Middle frontal gyrus (tissue), 1 donor: ENCODE results near the gene CAMK1D.
"Not testable (repeated sequence)": the region's sequence is repeated elsewhere in the genome, so short reads cannot be mapped to it uniquely, and the experiment has no call there.

ENCODE experiments used
- DNase-seq: peaks from one replicate; pipeline ENCODE4 v3.0.0-alpha.2; 2015; ENCODE audit warnings: low spot score; ENCODE audit errors: extremely low spot score

The CAMK1D gene

DNA sequence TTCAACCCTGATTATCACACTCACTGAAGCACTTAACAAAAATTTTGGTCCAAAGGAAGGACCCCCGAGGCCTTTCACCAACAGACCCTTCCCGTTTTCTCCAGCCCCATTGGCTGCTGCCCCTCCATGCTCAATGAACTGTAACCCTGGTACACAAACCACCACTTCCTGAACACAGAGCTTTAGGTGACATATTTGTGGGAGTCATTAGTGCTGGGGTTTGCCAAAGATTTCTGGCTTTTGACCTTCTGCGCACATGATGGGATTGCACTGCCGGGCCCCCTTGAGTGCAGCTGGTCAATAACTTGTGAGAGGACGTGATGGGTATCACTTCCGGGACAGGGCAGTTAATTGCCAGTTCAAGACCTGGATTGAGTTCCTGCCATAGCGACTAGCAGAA, 9.0 kb upstream of the CAMK1D start:
- no peak for DNase-seq

DNA sequence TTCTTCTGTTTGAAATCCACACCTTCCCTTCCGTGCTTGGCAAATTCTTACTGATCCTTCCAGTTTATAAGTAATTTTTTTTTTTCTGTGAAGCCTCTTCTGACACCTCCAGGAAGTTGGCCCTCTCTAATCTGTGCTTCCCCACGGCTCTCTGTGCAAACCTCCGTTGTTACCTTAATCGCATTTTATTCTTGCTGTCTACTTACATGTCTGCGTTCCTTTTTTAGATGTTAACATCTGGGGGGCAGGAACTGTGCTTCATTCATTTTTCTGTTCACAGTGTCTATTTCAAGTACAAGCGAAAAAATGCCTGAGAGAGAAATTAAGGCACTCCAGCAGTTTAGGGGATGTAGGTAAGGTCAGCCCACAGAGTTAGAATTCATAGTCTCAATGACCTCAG, 8.4 kb upstream of the CAMK1D start:
- DNase-seq, result no peak

DNA sequence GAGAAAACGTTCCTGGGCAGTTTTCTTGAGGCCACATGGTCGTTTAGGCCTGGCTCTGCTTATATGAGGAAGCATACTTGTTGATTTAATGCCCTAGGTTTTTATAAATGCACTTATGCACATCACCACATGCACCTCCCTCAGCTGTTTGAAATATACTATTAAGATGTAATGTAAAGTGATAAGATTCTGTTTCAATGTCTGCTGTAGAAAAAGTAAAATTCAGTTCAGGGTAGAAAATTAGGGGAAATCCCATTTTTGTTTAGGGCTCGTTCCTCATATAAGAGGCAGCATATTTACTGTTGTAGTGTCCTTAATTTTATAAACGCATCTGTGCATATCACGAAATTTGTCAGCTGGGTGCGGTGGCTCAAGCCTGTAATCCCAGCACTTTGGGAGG, 7.8 kb upstream of the CAMK1D start:
- no peak for DNase-seq

DNA sequence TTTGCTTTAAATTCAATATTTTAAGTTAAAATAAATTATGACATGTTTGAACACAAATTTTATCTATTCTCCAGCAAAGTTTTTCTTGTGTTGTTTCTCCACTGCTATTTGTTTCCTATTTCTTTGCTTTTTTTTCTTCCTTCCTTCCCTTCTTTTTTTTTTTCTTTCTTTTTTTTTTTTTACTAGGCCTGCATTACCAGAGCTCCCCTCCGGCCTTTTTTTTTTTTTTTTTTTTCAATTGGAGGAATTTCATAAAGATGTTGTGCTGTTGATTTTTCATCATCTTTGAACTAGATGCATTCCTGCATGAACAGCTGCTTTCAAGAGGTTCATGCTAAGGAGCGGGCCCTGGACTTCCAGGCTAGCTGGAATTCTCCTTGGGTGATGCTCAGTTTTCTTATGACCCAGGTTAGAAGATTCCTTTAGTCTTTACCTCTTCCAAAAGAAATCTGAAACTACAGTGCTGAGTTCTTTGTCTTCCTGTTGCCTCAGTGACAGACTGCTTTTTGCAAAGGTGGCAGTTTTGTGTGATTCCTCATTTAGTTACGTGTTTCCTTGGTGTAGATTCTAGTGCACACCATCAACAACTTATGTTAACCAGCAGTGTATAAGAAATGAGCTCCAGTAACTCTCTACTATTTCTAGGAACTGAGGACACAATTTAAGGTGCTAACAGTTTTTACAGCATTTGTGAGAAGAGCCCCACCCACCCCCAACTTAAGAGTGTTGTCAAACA, 4.8 kb upstream of the CAMK1D start:
- no peak for DNase-seq

DNA sequence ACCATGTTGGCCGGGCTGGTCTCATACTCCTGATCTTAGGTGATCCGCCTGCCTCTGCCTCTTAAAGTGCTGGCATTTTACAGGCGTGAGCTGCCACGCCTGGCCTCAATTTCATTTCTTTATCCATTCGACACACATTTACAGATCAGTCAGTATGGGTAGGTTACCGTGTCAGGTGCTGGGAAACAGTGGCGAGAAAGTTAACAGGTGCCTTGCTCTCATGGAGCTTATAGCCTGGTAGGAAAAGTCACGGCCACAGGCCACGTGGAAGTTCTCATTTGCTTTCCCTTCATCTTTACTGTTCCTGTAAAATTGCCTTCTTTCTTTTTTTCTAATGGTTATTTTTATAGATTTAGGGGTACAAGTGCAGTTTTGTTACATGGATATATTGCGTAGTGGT, 2.6 kb upstream of the CAMK1D start:
- DNase-seq, result no peak

DNA sequence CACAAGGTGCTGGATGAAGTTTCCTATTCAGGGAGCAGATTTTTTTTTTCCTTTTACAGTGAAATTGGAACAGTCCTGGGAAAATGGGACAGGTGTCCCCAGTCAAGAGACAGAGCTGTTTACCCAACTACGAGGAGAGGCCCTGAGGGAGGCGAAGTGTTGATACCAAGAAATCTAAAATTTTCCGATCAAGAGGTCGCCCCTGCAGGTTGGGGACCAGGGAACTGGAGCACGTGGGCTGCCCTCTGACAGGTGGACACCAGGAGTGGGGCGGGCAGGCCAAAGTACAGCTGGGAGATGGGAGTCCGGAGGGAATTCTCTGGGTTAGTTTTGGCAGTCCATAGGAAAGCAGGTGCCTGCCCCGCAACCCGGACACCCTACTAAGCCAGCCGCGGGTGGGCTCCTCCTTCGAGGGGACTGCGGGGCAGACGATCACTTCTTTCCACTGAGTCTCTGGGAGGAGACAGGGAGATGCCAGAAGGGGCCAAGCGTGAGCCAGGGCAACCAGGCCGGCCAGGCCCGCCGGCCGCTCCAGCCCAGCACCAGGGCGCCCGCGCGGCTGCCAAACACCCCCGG, 965 bp upstream of the CAMK1D start:
- DNase-seq, result peak; percentile 17

DNA sequence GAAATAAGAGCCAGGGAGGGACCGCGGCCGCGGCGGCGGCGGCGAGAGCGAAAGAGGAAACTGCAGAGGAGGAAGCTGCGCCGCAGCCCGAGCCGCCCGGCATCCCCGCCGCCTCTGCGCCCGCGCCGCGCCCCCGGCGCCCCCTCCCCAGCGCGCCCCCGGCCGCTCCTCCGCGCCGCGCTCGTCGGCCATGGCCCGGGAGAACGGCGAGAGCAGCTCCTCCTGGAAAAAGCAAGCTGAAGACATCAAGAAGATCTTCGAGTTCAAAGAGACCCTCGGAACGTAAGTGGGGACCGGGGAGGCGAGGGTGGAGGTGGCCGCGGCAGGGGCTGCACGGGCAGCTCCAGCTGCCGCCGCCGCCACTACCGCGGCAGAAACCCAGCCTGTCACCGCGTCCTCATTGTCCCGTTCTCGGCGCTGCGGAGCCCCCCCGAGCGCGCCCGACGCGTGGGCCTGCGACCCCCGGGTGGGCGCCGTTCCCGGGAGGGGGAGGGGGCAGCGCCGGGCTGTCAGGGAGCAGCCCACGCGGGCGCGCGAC, 351 bp downstream of the CAMK1D start:
- no peak for DNase-seq

DNA sequence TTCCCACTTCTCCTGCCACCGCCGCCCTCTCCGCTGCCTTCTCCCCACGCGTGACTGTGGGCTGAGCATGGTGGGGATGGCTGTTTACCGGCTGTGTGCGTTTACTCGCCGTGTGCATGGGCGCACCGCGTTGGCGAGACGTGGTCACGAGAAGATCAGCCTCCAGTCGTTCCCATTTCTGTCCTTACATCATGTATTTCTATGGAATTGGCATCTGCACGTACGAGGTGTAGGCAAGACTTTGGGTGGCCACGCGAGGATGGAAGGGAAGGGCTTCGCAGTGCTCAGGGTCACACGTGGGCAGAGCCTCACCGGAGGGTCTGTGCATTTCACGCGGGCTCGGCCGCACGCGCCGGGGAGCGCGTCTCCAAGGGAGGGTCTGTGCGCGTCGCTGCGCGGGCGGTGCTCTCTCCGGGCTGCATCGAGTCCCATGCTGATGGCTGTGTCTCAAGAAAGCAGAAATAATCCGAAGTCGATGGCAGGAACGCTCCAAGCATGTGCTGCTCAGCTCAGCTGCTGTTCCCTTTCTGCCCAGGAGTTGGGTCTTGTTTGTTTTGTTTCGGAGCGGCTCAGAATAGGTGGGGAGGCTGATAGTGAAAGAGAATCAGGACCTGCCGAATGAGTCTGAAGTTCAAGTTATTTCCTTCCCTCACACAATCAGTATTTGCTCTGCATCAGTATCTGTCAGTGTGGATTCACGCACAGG, 973 bp downstream of the CAMK1D start:
- DNase-seq, result no peak

DNA sequence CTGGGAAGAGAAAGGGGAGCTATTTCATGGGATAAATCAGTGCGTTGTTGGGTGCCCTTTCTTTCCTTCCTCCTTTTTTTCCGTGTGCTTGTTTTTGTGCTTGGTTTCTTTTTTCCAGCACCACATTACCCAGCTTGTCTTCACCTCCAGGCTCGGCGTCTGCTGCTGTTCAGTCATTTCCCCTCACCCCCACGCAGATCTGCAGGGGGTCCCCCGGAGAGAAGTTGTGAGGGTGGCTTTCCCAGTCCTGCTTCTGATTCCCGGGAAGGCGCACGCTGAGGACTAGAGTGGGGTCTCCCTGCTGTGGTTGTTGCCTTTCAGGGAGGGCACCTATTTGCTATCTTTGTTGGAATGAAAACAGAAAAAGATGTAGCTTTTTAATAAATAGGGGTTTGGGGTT, 1.6 kb downstream of the CAMK1D start:
- no peak for DNase-seq

DNA sequence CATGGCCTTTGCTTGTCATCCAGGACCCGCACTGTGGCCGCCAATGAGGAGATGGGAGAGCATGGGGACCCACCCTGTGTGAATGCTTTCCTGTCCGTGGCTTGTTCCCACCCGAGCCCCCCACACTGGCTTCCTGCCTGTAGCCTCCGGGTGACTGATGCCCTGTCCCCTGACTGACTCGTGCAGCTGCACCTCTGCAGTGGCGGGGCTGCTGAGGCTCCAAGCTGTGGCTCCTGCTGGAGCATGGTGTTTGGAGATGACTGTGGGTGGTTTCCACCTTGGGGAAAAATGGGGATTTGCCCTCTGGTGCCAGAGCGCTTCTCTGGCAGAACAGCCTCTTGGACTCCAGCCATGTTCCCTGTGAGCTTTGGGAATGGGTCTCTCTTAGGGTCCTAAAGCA, 2.1 kb downstream of the CAMK1D start:
- no peak for DNase-seq

DNA sequence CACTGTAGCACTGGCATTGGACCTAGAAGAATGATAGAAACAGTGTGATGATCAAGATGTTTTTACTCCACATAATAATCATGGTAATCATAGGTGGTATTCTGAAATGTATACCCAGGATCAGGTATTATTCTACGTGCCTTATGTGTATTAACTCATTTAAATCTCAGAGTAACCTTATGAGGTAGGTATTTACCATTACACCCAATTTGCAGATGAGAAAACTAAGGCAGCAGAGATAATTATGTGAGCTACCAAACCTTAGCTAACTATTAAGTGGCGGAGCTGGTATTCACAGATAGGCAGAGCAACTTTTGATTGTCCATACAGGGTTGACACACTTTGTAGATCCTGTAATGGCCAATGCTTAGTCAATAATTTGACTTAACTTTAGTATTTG, 2.5 kb downstream of the CAMK1D start:
- DNase-seq, result no peak

DNA sequence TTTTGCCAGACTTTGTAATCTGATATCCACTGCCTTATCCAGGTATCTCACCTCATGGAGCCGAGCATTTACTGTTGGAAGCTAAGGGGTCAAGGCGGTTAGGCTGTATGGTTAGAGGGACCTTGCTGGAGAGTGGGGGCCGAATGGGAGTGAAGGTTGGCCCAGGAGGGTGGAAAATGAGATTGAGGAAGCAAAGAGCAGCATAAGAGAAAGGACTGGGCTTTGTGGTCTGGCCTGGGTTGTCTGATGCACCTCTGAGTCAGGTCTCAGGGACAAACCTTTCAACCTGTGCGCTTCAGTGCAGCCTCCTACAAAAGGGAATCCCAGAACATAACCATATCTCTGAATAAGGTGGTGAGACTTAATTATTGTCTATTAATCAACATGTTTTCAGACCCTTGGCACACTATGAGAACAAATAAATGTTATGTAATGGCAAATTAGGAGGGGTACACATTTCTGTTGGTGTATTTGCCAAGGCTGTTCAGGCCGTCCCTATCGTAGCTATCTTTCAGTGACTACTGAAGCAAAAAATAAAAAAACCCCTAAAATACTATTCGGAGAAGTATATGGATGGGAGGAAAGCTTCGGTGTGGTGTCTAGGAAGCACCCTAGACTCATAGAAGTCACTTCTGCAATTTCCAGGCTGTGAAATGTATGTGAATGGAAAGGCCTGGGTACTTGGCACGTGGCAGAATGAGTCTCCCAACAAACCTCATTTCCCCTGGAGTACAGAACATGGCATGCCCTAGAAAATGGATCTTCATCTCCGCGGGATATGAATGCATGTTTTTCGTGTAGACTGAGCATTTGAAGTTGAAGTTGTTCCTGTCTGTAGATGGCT, 4.3 kb downstream of the CAMK1D start:
- no peak for DNase-seq

DNA sequence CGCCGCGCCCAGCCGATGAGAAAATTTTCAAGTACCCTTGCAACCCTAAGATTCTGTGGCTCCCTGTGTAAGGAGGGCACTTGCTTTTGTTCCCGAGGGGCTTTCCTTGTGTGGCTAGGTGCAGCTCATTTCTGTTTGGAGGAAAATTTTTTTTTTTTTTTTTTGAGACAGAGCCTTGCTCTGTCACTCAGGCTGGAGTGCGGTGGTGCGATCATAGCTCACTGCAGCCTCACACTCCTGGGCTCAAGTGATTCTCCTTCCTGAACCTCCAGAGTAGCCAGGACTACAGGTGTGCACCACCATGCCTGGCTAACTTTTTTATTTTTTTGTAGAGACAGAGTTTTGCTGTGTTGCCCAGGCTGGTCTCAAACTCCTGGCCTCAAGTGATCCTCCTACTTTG, 5.3 kb downstream of the CAMK1D start:
- DNase-seq, result not testable (repeated sequence)

DNA sequence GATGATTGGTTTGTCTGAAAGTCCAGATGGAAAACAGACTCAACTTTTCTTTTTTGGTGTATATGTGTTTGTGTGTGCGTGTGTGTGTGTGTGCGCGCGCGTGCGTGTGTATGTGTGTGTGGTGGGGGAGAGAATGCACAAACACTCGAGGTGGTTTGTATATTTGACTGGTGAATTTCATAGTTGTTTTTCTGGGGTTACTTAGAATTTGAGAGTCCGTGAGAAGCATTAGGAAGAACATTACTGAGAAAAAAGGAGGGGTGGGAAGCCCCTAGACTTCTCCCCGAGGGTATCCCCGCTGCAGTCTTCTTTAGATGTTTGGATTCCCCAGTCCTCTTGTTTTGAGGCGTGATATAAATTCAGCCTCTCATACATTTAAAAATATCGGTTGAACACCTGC, 6.0 kb downstream of the CAMK1D start:
- no peak for DNase-seq

DNA sequence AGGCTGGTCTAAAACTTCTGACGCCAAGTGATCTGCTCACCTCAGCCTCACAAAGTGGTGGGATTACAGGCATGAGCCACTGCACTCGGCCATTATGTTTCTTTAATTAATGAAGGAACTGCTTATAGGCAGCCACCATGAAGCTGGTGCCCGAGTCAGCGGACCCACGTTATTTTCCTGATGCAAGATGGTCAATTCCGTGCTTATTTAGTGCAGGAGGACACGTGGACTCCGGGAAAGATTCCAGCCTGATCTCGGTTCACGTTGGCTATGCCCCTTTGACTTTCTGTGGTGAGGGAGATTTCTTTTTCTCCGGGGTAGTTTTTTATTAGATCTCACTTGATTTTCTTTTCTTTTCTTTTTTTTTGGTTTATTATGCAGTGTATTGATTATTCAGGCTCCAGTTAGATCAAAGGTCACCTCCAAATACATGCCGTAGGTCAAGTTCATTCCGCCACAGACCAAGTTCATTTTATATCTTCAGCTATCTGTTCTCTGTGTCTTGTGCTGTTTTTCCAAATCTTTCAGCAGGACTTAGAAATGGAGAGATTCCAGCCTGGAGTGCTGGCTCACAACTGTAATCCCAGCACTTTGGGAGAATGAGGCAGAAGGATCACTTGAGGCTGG, 8.3 kb downstream of the CAMK1D start:
- DNase-seq, result no peak

DNA sequence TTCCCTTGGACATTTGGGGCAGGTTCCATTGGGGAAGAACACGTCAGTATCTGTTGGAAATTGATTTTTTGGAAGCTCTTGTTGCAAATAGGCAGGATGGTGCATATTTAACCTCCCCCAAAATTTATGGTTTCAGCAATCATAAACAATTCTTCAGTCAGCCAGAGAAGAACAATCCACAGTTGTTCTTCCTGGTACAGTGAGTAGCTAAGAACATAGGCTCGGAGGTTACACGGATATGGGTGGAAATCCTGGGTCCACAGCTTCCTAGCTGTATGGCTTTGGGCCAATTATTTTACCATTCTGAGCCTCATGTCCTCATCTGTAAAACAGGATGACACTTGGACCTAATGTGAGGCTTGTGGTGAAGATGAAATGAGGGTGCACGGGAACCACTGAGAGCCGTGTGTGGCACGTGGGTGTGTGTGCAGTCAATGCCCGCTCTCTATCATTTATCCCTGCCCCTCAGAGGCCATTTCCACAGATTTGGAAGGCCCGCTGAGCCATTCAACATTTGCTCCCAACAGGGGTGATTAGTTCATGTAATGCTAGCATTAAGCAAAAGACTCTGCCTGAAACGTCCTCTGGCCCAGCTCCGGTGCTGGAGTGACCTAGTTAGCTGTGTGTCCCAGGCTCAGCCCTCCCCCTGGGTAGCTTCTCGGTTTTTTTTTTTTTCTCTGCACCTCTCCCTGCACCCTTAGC, 9.7 kb downstream of the CAMK1D start:
- DNase-seq, result no peak

DNA sequence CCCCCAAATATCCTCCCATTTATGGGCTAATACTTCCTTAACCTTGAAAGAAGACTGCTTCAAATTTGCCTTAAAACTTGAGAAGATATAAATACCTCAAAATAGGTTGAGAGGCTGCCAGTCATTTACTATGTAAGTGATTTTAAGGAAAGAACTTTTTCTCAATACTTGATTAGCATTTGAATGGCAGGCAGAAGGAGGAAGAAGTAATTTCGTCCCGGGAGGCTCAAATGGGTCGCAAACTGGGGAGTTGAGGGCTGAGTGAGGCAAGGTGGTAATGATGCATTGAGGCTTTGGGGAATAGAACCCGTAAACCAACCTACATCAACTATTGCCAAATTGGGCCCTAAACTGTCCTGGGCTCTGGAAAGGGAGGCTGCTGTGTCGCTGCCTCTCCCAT, 11.1 kb downstream of the CAMK1D start:
- no peak for DNase-seq

DNA sequence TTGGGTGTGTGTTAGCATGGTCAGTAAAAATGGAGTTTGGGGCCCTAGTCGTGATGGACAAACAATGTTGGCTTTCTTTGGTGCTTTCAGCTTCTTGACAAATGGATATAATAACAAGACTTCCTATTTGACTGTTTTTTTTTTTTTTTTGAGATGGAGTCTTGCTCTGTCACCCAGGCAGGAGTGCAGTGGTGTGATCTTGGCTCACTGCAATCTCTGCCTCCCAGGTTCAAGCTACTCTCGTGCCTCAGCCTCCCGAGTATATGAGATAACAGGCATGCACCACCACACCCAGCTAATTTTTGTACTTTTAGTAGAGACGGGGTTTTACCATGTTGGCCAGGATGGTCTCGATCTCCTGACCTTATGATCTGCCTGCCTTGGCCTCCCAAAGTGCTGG, 11.8 kb downstream of the CAMK1D start:
- DNase-seq, result not testable (repeated sequence)

DNA sequence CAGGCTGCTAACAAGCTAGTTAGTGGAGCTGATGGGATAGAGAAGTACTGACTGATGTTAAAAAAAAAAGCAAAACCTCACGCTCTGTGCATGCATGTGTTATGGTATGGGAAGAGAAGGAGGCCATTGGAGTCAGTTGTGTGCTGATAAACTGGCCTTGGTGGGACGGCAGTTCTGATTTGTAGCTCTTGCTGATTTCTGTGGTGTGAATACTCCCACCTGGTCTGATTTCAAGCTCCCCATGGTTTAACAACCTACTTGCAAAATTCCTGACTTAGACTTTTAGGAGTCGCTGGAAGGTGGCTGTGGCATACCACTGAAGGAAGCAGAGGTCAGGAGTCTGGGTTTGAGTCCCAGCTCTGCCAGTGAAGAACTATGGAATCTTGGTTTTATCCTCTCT, 15.2 kb downstream of the CAMK1D start:
- DNase-seq, result no peak

DNA sequence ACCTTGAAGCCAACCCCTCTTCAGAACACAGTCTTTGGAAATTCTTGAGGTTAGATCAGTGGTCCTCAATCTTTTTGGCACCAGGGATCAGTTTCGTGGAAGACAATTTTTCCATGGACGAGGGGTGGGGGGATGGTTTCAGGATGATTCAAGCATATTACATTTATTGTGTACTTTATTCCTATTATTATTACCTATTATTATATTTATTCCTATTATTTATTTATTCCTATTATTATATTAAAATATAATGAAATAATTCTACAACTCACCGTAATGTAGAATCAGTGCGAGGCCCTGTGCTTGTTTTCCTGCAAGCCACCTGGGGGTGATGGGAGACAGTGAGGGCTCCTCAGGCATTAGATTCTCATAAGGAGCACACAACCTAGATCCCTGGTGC, 17.9 kb downstream of the CAMK1D start:
- no peak for DNase-seq

DNA sequence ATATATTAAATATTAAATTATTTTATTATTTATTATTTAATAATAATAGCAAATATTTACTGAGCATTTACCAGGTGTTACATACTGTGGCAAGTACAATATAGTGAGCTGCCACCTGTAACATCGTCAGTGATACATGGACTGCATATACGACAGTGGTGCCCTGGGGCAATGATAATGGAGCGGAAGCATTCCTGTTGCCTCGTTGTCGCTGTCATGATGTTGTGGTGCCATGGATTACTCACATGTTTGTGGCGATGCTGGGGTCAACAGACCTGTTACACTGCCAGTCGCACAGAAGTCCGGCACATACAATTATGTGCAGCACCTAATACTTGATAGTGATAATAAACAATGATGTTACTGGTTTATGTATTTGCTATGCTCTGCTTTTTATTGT, 20.6 kb downstream of the CAMK1D start:
- DNase-seq, result no peak
